ENCODE measurements around the gene TRPM5. TPM values are rescaled to one million over a fixed set of nuclear protein-coding genes. Genes with fewer than 3 reads are reported as not detected.
A peak's percentile ranks its signal among the peaks of the same experiment; 100 is the strongest.

TRPM5 gene
- total RNA-seq, 2 donors from 2014 or later = 0.68 TPM; not detected in 1

DNA sequence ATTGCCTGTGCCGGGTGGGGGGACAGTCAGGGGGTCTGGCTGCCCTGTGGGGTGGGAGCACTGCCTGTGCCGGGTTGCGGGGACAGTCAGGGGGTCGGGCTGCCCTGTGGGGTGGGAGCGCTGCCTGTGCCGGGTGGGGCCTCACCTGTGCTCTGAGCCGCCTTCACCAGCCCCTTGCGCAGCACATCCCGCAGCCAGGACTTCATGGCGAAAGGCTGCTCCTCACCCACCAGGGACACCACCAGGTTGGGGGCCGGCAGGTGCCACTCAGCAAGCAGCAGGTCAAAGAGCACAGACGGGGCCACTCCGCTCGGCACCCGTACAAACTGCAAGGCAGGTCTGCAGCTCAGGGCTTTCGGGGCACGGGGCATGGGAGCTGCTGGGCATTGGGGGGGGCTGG is 22.3 kb downstream of the TRPM5 start:
- no peaks in the 10 kb centered on the region for H3K27me3 ChIP-seq (replicated peaks; ENCODE audit: insufficient read depth)
- TF ChIP-seq POLR2AphosphoS5 (IDR thresholded peaks at IDR 0.05) = no peak
- TF ChIP-seq, protein P1, sequence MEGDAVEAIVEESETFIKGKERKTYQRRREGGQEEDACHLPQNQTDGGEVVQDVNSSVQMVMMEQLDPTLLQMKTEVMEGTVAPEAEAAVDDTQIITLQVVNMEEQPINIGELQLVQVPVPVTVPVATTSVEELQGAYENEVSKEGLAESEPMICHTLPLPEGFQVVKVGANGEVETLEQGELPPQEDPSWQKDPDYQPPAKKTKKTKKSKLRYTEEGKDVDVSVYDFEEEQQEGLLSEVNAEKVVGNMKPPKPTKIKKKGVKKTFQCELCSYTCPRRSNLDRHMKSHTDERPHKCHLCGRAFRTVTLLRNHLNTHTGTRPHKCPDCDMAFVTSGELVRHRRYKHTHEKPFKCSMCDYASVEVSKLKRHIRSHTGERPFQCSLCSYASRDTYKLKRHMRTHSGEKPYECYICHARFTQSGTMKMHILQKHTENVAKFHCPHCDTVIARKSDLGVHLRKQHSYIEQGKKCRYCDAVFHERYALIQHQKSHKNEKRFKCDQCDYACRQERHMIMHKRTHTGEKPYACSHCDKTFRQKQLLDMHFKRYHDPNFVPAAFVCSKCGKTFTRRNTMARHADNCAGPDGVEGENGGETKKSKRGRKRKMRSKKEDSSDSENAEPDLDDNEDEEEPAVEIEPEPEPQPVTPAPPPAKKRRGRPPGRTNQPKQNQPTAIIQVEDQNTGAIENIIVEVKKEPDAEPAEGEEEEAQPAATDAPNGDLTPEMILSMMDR (IDR thresholded peaks at IDR 0.05) = no peak
- no peak for TF ChIP-seq POLR2A (IDR thresholded peaks at IDR 0.05)
- H3K4me1 ChIP-seq (replicated peaks) = no peaks in the 10 kb centered on the region
- H3K9me3 ChIP-seq = no peaks in the 10 kb centered on the region
- WGBS = 87% methylated on average over 17 of the region's 17 CpGs
- no peak for DNase-seq (ENCODE audit: low spot score)
- intact Hi-C loops (cut with DNase I) = no loop called here
- H3K27ac ChIP-seq = no peak overlapping the region
- no peaks in the 10 kb centered on the region for H3K36me3 ChIP-seq
- H3K4me3 ChIP-seq = no peak overlapping the region

DNA sequence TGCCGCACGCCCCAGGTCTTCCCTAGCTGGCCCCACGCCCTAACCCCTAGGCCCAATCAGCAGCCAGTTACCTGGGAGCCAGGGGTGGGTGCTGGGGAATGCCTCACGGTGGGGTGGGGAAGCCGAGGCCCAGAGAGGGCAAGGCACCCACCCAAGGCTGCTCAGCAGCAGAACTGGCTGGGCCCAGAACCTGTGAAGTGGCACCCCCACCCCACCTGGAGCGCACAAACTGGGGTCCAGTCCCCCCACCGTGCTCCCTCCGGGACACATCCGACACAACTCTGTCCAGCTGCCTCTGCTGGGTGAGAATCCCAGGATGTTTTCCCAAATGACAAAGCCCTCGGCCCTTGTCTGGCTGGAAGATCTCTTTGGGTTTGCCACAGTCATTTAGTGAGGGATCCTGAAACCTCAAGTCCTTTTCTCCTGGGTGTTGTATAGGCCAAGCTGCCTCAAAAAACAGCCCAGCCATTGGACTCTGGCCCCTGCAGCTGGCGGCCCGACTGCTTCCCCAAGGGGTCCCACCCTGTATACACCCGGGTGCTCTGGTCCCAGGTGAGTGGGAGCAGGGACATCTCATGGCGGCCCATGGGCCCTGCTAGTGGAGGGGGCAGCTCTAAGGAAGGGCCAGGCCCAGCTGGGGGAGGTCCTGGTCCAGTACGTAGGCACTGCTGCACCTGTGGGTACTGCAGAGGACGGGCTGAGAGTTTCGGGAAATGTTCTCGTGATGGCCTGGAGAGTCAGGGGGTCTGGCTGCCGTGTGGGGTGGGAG is 22.9 kb downstream of the TRPM5 start:
- no peaks in the 10 kb centered on the region for H3K9me3 ChIP-seq
- no peak overlapping the region for H3K27ac ChIP-seq
- intact Hi-C loops (cut with DNase I) = no loop called here
- no peaks in the 10 kb centered on the region for H3K27me3 ChIP-seq (replicated peaks; ENCODE audit: insufficient read depth)
- DNase-seq (ENCODE audit: low spot score) = no peak
- H3K4me1 ChIP-seq (replicated peaks) = no peaks in the 10 kb centered on the region
- 79% methylated on average over 16 of the region's 19 CpGs for WGBS
- no peak overlapping the region for H3K4me3 ChIP-seq
- H3K36me3 ChIP-seq = no peaks in the 10 kb centered on the region
- TF ChIP-seq POLR2A (IDR thresholded peaks at IDR 0.05) = no peak
- no peak for TF ChIP-seq POLR2AphosphoS5 (IDR thresholded peaks at IDR 0.05)
- TF ChIP-seq, protein P1 (IDR thresholded peaks at IDR 0.05) = no peak

DNA sequence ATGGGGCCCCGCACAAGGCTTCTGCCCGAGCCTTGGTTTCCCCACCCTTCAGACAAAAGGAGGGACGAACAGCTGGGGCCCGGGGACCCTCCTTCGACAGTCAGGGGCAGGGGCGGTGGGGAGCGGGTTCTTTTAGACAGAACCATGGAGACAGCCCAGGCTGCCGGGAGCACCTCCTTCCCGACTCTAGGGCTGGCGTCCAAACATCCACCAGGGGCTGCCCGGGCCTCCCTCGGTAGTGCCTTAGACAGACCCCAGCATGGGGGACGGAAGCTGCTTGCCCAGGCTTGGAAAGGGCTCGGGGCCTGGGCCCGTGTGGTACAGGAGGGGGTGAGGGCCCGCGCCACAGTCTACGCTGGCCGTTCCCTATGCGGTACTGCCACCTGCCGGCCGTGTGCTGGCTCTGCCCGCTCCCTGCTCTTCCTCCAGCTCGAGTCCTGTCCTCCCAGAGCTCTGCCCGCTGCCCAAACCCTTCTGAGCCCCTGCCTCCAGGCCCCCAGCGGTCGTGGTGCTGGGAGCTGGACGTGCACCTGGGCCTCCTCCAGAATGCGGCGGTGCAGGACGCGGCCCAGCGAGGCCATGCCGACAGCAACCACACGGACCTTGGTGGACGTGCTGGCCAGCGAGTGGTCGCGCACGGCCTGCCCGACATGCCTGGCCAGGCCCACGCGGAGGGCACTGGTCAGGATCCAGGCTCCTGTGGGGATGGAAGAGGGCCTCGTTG is 23.6 kb downstream of the TRPM5 start:
- 19% methylated on average over 44 of the region's 44 CpGs for WGBS
- peak; percentile 47 for DNase-seq (ENCODE audit: low spot score)
- H3K4me3 ChIP-seq = no peak overlapping the region
- no peaks in the 10 kb centered on the region for H3K4me1 ChIP-seq (replicated peaks)
- H3K27me3 ChIP-seq (replicated peaks; ENCODE audit: insufficient read depth) = no peaks in the 10 kb centered on the region
- intact Hi-C loops (cut with DNase I) = loop anchor here (1.0 kb wide), 1 partner anchor 223 kb away; no protein-coding TSS in a partner anchor
- no peaks in the 10 kb centered on the region for H3K9me3 ChIP-seq
- no peaks in the 10 kb centered on the region for H3K36me3 ChIP-seq
- no peak overlapping the region for H3K27ac ChIP-seq
- TF ChIP-seq POLR2AphosphoS5 (IDR thresholded peaks at IDR 0.05) (peak; percentile 14), POLR2A (IDR thresholded peaks at IDR 0.05) (peak; percentile 11)
- TF ChIP-seq, protein P1 (IDR thresholded peaks at IDR 0.05) = peak; percentile 80 to 97 (median 91)

DNA sequence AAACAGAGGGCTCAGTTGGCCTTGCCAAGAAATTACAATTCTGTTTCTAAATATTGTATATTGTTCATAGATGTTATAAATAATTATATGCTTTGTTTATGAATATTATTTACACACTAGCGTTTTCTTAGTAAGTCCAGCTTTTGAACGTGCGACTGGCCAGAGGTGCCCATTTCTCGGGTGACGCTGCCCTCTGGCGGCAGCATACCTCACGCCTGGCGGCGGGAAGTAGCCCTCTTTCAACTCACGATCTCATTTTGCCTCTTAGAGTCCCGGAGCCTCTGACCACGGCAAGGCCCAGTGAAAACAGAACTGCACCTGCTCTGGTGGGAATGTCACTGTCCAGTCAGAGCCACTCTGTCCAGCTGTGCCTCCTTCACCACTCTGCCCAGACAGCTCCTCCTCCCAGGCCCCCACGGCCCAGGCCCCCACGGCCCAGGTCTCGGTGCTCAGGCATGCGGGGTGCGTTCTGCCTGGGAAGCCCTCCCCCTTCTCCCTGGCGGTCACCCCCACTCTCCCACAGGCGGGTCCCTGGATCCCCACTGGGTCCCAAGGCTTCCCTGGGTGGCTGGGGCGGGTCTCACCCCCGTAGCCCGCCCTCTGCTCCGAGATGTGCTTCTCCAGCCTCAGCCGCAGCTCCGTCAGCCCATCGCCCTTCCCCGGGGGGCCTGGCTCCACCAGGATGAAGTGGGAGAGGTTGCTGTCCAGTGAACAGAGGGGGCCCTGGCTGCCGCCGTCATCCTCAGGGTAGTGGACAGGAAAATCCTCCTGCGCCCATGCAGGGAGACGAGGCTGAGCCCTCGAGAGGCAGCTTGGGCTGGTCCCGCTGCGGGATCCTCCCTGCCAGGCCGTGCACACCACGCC is 24.4 kb downstream of the TRPM5 start:
- no peaks in the 10 kb centered on the region for H3K36me3 ChIP-seq
- no peaks in the 10 kb centered on the region for H3K4me1 ChIP-seq (replicated peaks)
- WGBS = 57% methylated on average over 35 of the region's 36 CpGs
- H3K27me3 ChIP-seq (replicated peaks; ENCODE audit: insufficient read depth) = no peaks in the 10 kb centered on the region
- H3K4me3 ChIP-seq = no peak overlapping the region
- no peak overlapping the region for H3K27ac ChIP-seq
- TF ChIP-seq POLR2A (IDR thresholded peaks at IDR 0.05) = no peak
- TF ChIP-seq POLR2AphosphoS5 (IDR thresholded peaks at IDR 0.05) = peak; percentile 29
- TF ChIP-seq, protein P1 (IDR thresholded peaks at IDR 0.05) = peak; percentile 77 to 93 (median 84)
- peak; percentile 57 for DNase-seq (ENCODE audit: low spot score)
- H3K9me3 ChIP-seq = no peaks in the 10 kb centered on the region
- intact Hi-C loops (cut with DNase I) = loop anchor here (1.0 kb wide), 2 partner anchors 115 to 223 kb away; no protein-coding TSS in a partner anchor

Measured in prostate gland (tissue), 2 donors.